IPS DF 19.7 (cell line): ENCODE data around the gene PPT2.

Source experiments
- DNase-seq: peaks from one replicate; pipeline ENCODE4 v3.0.0-alpha.2; 2013; ENCODE audit warnings: low read depth, low spot score

Gene PPT2

DNA sequence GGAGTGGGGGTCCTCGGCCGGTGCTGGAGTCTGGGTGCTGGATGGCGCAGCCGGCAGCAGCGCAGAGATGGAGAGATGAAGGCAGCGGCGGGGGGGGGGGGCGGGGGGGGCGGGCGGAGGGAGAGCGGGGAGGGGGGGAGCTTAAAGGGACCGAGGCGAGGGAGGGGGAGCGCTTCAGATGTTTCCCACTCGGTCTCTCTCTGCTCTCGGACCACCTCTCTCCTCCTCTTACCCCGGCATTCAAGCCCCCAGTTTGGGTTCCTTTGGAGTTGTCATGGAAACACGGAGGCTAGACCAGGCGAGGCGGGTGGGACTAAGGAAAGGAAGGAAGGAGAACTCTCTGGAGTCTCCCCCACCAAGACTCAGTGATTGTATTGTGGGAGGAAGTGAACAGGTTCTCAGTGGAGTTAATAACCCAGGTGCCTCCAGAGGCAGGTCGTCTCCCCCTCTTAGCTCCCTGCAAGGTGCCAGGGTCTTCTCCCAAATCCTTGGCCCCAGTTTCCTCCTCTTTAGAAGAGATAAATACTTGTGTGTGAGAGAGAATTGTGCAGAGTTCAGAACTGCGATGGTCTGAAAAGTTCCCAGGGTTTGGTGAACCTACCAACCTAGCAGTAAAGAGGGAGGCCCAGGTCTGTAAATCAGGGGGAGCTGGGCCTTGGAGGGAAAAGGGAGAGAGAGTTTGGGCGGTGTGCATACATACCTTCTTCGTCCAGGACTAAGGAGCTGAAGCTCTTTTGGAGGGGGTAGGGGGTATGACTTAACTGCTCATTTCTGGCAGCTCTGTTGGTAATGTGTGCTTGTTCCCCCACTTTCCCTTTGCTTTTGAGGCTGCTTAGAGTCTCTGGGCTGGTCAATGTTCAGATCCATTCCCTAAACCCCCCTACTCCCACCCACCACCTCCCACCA is 1.8 kb upstream of the PPT2 start, which contains the start of gene PRRT1:
PRRT1 (minus strand) TSS at position 77 of the 906 bp plus-strand sequence. CDS start 112 bp downstream, outside the sequence.
- DNase-seq, result no peak

- DNase-seq, result no peak
These were observed 975 bp upstream of the PPT2 start for GRCh38 chr6:32152769-32153563.

DNA sequence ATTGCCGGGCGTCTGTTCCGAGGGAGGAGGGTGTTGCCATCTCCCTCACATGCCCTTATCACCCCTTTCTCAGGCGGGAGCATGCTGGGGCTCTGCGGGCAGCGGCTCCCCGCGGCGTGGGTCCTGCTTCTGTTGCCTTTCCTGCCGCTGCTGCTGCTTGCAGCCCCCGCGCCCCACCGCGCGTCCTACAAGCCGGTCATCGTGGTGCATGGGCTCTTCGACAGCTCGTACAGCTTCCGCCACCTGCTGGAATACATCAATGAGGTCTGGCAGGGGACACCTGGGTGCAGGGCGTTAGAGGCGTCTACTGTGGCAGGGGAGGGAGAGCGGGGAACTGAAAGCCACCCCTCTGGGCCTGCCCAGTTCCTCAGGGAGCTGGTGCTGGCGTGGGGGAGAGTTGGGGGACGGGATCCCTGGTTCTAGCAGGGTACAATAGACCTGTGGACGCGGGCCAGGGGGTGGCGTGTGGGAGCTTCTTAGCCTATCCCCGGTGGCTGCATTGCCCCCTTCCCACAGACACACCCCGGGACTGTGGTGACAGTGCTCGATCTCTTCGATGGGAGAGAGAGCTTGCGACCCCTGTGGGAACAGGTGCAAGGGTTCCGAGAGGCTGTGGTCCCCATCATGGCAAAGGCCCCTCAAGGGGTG is 697 bp downstream of the PPT2 start:
- no peak for DNase-seq

GRCh38 chr6:32156891-32157290 is 3.0 kb downstream of the PPT2 start:
- no peak for DNase-seq

- no peak for DNase-seq
These were observed 4.1 kb downstream of the PPT2 start for GRCh38 chr6:32158052-32158451.

GRCh38 chr6:32163559-32164258 is 9.8 kb downstream of the PPT2 start:
- DNase-seq, result no peak

GRCh38 chr6:32164295-32164694 is 10.4 kb downstream of the PPT2 start, which contains the start of gene EGFL8:
Gene EGFL8 (plus strand): TSS chr6:32164595. CDS start chr6:32166166, 1,571 bp downstream.
- no peak for DNase-seq

DNA sequence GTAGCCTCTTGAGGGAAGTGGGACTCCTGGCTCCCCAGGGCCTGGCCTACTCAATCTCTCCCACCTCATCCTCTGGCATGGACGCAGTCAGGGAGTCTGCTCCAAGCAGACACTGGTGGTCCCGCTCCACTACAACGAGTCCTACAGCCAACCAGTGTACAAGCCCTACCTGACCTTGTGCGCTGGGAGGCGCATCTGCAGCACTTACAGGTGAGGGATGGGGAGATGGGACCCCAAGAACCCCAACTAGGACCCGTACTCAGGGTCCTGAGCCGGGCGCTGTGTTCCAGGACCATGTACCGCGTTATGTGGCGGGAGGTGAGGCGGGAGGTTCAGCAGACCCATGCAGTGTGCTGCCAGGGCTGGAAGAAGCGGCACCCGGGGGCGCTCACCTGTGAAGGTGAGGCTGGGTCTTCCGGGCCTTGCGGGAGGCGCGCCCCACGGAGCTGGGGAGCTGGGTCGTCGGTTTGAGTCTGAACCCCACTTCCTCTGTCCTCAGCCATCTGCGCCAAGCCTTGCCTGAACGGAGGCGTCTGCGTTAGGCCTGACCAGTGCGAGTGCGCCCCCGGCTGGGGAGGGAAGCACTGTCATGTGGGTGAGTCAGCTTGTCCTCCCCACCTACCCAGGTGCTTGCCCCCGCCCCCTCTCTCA is 12.6 kb downstream of the PPT2 start:
- no peak for DNase-seq

- DNase-seq, result no peak
These were observed 13.3 kb downstream of the PPT2 start for GRCh38 chr6:32167154-32167760.

GRCh38 chr6:32167761-32168262 is 13.9 kb downstream of the PPT2 start:
- DNase-seq, result no peak

- DNase-seq, result no peak
These were observed 14.4 kb downstream of the PPT2 start for GRCh38 chr6:32168350-32168749.

GRCh38 chr6:32168807-32169591 is 15.1 kb downstream of the PPT2 start:
- DNase-seq, result no peak

DNA sequence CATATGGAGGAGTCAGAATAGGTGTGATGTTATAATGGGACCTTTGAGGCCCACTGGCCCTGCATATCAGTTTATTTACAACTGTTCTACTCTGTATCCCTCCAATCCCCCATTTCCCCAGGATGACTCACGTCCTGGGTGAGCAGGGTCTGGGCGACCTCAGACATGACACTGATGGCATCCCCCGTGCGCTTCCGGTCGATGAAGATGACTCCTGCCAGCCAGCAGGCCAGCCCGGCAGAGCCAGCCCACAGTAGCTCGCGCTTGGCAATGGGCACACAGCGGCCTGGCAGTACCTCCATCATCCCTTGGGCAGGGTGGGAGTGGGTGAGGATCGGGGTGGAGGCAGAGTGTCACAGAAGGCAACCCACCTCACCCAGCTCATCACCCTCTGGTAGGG is 16.4 kb downstream of the PPT2 start:
- no peak for DNase-seq

DNA sequence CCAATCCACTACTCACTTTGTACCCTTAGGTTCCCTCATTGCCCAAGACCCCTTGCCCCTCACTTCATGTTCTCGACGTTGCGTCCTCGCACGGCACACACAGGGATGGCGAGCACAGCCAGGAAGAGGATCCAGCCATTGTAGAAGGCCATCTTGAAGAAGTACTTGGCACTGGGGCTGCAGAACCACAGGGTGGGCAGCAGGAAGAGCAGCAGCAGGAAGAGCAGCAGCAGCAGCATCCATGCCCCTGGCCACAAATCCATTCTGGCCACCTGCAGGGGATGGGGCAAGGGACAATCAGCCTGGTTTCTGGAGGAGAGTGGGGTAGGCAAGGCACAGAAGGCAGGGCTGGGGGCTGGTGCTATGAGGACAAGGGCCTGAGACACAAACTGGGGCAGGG is 17.3 kb downstream of the PPT2 start:
- no peak for DNase-seq

DNA sequence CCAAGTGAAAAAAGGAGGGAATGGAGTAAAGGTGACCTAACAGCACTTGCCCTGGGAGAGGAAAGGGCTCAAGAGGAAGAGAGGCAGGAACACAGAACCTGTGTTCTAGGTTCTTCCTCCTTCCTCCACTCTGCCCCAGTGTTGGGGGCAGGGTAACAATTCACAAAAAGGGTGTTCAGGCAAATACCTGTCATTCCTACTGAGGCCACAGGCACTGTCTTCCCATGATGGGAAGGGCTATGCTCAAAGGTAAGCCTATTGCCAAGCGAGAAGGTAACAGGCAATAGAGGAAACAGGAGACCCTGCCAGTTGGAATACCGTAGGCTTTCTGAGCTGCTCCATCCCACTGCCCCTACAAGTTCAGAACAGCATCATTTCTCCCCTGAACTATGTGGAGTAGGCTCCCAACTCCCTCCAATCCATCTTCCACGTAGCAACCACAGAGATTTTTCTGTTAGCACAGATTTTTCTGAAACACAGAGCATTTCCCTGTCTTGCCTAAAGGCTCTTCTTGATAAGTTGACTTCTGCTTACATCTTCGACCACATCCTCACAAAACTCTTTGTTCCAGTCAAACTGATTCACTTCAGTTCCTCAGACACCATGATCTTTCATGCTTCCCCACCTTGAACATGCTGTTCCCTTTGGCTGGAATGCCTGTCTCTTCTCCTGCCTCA is 19.2 kb downstream of the PPT2 start:
- DNase-seq, result no peak

DNA sequence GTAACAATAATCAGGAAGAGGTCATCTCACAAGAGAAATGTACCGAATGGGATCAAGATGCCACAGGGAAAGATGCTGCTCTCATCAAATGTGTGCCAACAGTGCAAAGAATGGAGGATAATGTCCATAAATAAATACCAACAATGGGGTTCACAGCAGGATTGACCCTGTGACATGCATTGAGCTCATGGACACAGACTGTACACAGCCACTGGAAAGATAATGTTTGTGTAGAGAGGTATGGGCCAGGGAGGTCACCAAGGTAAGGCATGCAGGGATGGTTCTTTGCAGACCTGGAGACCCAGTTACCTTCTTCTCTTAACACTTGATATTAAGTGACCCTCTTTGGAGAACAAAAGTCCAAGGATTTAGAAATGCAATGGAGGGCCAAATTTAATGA is 20.5 kb downstream of the PPT2 start:
- DNase-seq, result no peak

DNA sequence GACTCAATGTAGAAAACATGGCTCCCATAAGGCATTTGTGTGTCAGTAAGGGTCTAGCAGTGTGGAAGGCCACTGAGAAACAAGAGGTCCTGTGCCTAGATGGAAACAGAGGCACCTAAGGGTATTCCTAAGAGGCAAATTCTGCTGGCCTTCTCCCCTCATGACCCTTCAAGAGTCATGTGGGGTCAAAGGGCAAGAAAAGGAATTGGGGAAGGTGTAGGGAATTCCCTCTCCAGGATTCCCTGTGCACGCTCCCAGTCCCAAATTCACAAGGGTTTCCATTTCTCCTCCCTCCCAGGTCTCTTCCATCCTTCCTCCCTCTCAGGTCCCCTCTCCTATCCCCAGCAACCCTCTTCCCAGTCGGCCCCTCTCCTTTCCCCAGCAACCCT is 21.4 kb downstream of the PPT2 start:
- DNase-seq, result no peak

GRCh38 chr6:32175711-32176475 is 22.0 kb downstream of the PPT2 start, which contains the start of gene AGPAT1:
Gene AGPAT1 (minus strand): TSS chr6:32176084. CDS start chr6:32171496, 4,588 bp downstream.
- DNase-seq, result peak; percentile 95
